GM19455 (cell line): Measurements from ENCODE around the gene ARID1B.

Experiments used
- ATAC-seq: cut with Tn5 transposase; IDR thresholded peaks from one replicate; pipeline ENCODE4 v1.9.1; 2021; ENCODE audit not compliant: unreplicated experiment

Gene ARID1B

DNA sequence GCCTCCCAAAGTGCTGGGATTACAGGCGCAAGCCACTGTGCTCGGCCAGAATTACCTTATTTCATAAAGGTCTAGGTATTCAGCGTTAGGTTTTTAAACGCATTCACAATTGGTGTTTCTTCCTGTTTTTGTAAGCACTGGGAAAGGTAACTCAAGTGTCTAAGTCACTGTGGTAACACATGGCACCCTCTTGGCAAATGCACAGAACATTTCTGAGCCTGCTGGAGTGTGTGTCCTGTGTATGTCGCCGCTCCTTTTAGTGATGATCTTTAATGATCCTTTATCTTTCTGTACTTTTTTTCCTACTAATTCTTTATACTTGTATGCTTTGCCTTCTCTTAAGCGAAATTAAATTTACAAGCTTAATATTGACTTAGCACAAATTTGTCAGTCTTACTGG, 263.0 kb downstream of the ARID1B start:
- no peak for ATAC-seq

DNA sequence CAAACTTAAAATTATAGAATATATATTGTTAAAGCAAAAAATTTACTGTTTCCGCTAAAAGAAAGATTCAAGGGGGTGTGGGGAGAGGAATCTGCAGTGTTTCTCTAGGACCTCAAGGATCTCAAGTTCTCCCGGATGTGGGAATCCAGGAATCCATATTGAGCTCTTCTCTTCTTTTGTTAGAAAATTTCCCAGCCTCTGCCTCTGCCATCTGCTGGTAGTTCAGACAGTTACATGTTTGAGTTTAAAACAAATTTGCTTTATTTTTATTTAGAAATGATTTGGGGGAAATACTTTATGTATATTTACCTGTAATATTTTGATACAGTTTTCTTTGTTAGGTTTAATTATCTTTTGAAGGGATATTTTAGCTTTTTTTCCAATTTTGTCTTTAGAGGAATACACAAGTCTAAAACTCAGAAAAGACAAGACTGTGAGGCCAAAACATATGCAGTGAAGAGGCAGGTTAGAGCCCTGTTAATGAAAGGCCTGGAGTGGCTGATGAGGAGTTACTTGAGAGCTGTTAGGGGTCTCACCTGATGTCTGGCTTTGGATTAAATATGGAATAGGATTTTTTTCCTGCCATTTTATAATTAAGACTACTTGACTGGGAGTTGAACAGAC, 268.8 kb downstream of the ARID1B start:
- no peak for ATAC-seq

DNA sequence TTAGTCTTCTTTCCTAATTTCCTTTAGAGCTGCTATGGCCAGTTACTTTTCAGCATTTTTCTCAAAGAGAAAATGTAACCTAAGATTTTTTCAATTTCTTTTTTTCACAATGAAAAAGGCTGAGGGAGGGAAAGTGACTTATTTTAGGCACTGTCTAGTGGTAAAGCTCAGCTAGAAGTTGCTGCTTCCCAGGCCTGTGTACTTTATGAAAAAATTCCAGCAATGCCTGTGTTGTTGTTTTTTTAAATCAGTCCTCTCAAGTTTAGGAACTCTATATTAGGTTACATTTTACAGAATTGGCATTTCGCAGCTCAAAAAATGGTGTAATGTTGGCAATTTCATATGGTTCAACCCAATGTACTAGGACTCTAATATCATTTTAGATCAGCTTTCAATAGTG, 269.6 kb downstream of the ARID1B start:
- no peak for ATAC-seq

DNA sequence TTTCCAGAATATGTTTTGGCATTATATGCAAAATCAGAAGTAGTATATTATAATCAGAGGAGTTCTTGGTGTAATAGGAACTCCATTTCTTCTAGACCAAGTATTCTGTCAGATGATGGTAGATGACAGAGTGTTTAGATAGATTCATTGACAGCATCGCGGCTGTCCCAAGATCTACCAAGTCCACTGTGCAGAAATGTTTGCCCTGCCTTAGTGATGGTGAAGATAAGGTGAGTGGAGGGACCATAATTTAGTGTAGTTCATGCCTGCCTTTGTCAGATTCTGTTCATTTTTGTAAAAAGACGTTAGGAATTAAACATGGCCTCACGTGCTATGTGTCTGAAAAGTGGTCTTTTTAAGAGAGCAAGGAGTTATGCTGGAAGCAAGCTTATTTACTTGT, 270.1 kb downstream of the ARID1B start:
- ATAC-seq, result no peak

DNA sequence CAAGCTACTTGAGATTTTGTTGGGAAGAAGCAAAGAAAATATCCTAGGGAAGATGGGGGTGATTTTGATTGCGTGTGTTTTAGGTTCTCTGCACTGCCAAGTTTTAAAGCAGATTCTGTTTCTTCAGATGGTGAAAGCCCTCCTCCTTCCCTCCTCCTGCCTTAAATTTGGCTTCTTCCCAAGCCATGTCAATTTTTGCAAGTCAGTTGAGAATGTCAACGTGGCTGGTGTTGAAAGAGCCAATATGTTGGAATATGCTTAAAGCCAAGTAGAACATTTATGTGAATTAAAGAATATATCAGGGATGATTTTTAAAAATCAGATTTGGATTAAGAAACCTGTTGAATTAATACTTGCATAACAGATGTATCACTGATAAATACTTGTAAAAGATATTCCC, 270.8 kb downstream of the ARID1B start:
- ATAC-seq, result no peak

DNA sequence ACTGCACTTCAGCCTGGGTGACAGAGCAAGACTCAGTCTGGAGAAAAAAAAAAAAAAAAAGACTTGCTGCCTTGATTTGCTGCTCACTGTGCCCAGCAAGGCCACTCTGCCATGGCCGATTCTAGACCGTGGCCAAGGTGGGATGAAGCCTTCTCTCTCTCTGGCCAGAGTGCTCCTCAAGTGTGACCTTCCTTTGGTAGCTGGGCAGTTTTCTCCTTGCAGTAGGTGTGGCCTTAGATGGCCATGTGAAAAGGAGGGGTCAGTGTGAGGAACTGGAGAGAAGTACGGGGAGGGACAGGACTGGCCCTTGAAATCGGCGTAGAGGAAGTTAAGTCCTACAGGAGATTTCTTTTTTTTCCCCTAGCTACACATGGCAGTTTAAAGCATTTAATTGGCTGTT, 272.0 kb downstream of the ARID1B start:
- no peak for ATAC-seq

DNA sequence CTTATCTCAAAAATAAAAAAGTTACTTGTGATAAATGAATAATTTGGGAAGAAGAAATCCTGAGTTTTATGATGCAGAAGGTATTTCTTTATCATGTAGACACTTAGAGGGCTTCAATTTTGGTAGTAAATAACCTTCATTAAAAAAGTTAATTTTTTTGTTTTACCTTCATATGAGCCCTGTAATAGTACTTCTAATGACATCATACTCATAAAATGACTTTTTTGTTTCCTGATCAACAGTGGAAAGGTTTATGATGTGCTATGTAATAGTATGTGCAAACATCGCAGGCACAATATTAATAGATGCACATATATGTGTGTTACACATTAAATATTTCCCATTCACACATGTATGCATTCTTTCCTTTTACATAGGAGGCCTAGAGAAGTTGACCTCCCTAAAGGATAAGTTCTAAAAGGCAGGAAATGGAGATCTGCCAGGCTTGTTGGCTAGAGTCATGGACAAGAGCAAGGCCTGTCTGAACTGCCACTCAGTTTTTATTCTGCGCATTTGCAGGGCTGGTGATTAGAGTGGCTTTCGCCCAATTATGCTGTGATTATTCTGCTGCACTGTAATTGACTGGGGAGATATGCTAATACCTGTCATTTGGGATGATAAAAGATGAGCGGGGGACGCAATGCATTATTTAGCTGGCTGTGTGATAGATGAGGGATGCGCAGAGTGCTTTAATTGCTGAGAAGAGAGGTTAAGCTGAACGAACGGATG, 273.5 kb downstream of the ARID1B start:
- ATAC-seq, result no peak

DNA sequence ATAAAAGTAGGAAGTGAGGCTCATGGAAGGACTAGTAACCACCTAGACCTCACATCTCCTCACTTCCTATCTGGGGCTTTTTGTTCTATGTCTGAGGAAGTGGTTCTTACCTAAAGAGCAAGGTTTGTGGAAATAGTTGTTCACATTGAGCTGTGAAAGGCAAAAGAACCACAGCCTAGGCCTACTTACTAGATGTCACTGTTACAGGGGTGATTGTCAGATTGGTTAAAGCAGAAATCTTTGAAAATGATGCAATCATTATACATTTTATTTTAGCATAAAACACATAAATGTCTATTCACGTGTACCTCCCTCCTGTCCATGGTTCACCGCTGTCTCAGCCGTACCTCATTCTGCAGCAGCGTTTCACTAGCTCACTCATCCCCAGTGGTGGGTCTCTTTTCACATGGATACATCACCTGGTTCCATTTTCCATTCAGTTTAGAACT, 277.4 kb downstream of the ARID1B start:
- ATAC-seq, result peak; percentile 55

DNA sequence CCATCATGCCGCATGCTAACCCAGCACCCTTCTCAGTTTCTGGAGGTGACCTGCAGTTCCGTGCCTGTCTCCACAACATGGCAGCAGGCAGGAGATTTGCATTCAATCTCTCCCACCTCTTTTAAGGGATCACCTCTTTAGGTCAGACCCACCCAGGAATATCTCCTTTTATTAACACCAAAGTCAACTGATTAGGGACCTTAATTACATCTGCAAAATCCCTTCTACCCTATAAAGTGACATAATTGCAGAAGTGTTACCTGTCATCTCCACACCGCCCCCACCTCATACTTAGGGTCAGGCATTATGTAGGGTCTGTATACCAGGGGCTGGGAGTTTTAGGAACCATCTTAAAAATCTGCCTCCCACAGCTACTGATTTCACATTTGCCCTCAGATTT, 278.7 kb downstream of the ARID1B start:
- ATAC-seq, result no peak

DNA sequence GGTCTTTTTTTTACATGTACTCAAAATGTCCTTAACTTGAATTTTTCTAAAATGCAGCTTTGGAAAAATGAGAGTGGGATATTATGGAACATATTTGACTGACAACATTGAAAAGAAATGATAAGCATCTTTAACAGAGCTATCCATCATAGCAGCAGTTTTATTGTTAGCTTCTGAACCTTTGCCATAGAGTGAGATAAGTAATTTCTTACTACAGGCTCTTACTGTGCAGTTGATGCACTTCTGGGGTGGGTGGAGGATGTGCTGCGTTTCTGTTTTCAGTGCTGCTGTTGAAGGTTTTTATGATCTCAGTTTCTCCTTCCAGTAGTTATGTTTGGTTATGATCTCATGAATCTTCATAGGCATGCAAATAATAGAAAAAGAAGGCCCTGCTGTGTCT, 279.1 kb downstream of the ARID1B start:
- no peak for ATAC-seq

DNA sequence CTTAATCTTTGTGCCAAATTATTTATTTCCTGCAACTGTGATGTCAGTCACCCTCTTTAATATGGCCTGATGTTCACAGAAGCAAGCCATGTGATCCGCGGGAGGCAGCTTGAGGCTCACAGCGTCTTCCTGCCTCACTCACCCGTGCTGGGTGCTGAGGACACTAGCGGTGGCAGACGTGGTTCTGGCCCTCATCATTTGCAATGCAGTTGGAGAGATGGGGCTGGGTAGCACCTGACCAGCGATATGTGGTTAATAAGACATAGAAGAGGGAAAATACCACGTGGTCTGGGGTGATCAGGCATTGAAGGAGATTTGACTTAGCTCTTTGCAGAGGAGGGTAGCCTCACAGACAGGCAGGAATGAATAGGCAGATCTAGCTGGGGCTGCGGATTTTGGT, 281.4 kb downstream of the ARID1B start:
- no peak for ATAC-seq

DNA sequence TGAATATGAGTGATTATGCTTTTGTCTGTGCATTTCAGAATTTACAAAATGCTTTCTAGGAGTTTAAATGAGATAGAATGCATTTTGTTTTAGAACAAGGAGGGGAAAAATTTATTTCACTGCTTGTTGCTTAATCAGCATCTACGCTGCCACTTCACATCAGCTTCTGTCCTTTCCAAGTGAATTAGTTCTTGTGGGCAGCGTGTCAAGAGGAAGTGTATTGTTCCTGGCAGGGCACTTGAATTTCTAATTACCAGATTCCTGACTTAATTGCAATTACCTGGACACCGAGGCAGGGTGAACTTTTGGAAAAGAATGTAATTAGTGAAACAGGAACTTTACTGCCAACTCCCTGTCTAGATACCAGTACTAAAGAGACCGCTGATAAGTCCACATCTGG, 282.6 kb downstream of the ARID1B start:
- no peak for ATAC-seq

DNA sequence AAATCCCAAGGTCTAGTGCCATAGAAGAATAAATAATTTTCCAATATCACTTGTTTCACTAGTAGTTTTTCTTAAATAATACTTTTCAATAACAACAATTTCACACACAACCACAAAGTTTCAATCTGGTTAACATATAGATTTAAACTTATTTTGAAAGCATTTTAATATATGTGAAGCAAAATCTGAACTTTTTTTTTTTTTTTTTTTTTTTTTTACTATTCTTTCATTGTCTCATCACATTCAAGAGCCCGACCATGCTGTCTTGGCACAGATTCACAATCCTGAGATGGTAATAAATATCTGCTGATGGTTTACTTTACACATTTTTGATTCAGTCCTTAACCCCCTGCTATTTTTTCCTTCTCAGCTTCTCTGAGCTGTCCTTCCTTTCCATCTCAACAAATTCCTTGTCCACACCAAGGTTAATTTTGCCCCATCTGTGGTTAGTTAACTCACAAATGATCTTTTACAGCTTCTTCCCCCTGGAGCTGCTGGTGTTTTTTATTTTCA, 283.3 kb downstream of the ARID1B start:
- ATAC-seq, result no peak

DNA sequence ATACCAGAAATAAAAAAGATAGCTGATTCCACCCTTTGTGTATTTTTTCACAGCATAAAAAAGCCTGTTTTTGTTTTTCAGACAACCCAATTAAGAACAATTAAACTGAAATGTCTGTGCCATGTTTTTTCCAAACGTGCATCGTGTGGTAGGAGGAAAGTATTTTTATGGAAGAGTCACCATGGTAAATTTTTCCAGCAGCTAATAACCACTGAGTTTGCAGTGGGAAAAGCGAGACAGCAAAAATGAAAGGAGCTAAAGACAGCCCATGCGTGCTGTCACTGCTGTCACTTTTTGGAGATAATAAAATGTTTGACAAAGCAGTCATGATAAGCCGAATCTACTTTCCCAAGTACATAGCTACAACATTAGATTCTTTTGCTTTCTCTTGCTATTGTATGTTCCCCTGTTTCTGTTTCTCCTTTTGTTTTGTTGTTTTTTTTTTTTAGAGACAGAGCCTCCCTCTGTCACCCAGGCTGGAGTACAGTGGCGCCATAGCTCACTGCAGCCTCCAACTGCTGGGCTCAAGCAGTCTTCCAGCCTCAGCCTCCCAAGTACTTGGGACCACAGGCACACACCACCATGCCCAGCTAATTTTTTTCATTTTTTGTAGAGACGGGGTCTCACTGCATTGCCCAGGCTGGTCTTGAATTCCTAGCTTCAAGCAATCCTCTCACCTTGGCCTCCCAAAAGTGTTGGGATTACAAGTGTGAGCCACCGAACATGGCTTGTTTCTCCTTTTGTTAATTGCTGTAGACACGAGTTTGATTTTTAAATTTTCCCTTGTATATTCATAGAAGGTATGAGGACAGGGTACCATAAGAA, 284.8 kb downstream of the ARID1B start:
- ATAC-seq, result no peak

DNA sequence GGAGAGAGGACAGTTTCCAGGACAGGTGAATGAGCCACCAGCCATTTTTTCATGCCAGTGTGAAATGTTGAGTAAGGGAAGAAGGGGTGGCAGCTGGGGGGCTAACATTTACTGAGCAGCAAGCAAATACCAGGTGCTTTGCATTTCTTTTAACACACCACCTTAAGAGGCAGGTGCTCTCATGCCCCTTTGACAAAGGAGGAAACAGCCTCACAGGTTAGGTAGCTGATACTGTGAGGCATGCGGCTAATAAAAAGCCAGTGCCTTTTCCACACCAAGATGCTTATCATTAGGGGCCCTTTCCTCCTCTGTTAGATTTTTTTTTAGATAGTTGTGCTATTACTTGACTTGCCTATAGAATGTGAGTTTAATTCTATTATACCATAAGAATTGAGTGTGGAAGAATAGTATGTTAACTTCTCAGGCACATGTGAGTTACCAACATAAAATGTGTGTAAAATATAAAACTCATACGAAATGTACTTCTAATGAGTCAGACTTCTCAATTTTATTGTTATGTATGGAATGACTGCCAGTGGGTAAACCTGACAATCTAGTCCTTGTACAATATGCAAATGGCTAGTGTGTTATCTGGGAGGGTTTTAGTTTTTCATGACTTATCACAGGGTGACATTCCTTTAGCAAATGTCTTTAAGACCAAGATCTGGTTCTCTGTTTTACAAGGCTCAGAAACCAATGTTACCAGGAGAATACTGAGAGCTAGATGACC, 286.2 kb downstream of the ARID1B start:
- no peak for ATAC-seq

DNA sequence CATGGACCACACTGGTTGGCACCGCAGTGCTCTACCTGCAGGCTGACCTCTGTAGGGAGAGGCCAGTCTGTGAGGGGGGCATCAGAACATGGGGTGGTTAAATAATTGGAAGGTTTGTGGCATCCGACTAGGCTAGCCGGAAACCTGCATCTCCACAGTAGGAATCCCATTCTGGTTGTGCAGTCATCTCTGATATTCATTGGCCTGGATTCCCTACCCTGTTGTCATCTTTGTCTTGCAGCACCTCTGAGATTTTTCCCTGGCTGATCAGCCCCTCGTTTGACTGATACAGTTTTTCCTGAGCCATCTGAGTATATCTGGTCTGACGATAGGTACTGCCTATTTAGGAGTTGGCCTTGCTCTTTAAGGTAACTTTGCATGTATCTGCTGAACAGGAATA, 286.7 kb downstream of the ARID1B start:
- no peak for ATAC-seq

DNA sequence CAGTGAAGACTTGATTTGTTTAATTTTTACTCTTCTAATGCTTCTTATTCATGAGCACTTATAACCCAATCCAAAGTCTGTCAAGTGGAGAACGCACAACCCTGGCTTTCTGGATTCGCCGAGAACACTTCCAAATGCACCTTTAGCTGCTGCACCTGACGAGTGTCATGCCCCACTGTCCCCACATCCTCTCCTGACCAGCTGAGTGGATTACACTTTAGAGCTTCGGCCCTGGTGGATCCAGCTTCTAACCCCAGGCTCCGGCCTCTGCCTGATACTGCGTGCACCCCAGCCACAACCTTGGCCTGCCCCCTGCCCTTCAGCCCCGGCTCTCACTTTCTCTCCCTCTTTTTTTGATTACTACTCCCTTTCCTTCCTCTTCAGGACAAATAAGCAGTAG, 287.3 kb downstream of the ARID1B start:
- ATAC-seq, result no peak

DNA sequence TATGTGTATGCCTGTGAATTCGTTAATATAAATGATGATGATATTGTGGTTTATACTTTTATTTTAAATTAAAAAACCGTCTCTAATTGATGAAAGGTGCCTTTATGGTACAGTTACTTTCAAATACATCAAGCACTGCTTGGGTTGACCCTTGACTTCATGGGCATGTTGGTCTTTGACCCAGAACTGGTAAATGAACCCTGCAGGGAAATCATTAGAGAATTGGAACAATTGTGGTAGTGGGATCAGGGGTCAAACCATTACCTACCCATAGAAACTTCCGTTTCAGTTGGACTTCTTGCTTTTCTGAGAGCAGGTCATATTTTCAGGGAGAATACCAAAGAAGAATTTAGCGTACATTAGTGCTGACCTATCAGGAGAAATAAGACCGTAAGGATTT, 288.2 kb downstream of the ARID1B start:
- ATAC-seq, result no peak

DNA sequence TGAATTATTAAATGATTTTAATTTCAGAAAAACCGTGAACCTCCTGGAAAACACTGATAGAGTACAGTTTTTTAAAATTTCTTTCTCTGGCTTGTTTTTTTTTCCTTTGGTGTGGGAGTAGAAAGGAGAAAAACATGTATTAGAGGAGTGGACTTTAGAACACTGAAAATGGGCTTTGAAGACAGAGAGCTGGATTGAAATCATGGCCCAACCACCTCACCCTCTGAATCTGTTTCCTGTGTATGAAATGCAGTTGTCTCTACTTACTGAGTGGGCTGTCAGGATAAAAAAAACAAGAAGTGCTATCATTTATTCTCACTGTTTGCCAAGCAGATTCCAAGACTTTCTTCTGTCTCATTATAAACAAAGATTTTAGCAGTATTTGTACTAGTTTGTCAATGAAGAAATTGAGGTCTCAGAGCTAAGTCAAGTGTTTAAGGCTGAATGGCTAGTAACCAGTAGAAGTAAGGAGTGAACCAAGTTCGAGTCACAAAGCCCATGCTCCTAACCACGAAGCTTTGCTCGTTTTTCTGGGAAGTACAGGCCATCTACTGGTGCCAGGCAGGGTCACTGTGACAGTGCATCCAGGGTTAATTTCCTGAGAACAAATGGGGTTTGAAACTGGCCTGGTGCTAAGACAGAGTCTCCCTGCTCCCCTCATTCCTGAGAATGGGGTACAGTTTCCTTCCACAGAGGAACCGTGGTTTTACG, 289.8 kb downstream of the ARID1B start:
- ATAC-seq, result no peak

DNA sequence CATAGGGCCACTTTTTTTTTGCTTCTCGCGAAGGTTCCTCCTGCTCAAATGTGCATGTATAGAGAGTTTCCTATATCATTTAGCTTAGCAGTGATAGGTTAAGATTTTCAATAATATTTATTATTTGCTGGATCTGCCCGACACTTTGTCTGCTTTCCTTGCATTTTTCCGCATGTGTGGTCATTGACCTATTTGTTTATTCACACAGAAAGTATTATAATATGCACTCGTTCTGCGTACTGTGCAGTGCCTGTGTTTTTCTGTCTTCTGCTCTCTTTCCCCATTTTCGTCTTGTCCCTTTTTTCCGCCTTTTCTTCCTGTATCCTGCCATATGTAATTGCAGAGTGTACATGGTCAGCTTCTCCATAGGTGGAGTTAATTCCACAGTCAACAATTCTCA, 290.3 kb downstream of the ARID1B start:
- no peak for ATAC-seq
